ENCODE data around the gene PLIN5.

Gene PLIN5

GRCh38 chr19:4516939-4517300, 18.1 kb downstream of the PLIN5 start:
- Histone ChIP-seq H3K4me2 (peak overlapping the region in 5 of 11 experiments; percentile 32 to 52 (median 49); a peak in 9 of 22 replicates), H3K9ac (peak overlapping the region in 5 of 11 experiments; percentile 8 to 59 (median 46); a peak in 7 of 22 replicates), H3K36me3 (no peaks in the 10 kb centered on the region), H3K9me3 (replicated peaks in 1 of 11) (no peaks in the 10 kb centered on the region), H3K4me1 (peaks cover 0 to 36% (median 19%) of the 10 kb centered on the region in 10 experiments; a peak in 17 of 20 replicates), H4K20me1 (no peaks in the 10 kb centered on the region; a peak in 2 of 22 replicates), H3K27me3 (no peaks in the 10 kb centered on the region), H3K27ac (no peak overlapping the region; a peak in 2 of 22 replicates), H3K4me3 (no peak overlapping the region)
- TF ChIP-seq Cebpa-rat (IDR thresholded peaks at IDR 0.05): no peak

- Histone ChIP-seq H3K4me1 (peaks cover 0 to 31% (median 14%) of the 10 kb centered on the region in 10 experiments; a peak in 16 of 20 replicates), H3K9me3 (replicated peaks in 1 of 11) (no peaks in the 10 kb centered on the region), H3K9ac (peak overlapping the region in 2 of 11 experiments; percentile 28 to 51; a peak in 2 of 22 replicates), H3K27ac (no peak overlapping the region; a peak in 1 of 22 replicates), H4K20me1 (no peaks in the 10 kb centered on the region; a peak in 2 of 22 replicates), H3K36me3 (no peaks in the 10 kb centered on the region), H3K4me2 (peak overlapping the region in 3 of 11 experiments; percentile 24 to 36 (median 32); a peak in 4 of 22 replicates), H3K4me3 (no peak overlapping the region), H3K27me3 (no peaks in the 10 kb centered on the region)
- peak in 1 of 11 experiments; percentile 29; a peak in 1 of 22 replicates for TF ChIP-seq Cebpa-rat (IDR thresholded peaks at IDR 0.05)
Measured at GRCh38 chr19:4516199-4516938, 18.7 kb downstream of the PLIN5 start.

DNA sequence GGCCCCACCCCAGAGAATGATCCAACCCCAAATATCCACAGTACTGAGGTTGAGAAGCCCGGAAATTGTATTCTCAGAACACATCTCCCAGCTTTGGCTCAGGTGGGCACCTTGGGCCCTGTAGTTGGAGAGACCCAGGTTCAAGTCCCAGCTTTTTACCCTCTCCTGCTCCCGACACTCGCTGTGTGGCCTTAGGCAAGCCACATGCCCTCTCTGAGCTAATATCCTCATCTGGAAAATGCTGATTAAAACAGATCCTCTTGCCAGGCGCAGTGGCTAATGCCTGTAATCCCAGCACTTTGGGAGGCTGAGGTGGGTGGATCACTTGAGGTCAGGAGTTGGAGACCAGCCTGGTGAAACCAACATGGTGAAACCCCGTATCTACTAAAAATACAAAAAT, 19.3 kb downstream of the PLIN5 start:
- Histone ChIP-seq H4K20me1 (no peaks in the 10 kb centered on the region; a peak in 2 of 22 replicates), H3K27ac (no peak overlapping the region), H3K4me1 (peaks cover 0 to 26% (median 13%) of the 10 kb centered on the region in 10 experiments; a peak in 12 of 20 replicates), H3K36me3 (no peaks in the 10 kb centered on the region), H3K4me2 (no peak overlapping the region), H3K4me3 (no peak overlapping the region), H3K9me3 (replicated peaks in 1 of 11) (no peaks in the 10 kb centered on the region), H3K9ac (no peak overlapping the region), H3K27me3 (no peaks in the 10 kb centered on the region)
- no peak for TF ChIP-seq Cebpa-rat (IDR thresholded peaks at IDR 0.05)

DNA sequence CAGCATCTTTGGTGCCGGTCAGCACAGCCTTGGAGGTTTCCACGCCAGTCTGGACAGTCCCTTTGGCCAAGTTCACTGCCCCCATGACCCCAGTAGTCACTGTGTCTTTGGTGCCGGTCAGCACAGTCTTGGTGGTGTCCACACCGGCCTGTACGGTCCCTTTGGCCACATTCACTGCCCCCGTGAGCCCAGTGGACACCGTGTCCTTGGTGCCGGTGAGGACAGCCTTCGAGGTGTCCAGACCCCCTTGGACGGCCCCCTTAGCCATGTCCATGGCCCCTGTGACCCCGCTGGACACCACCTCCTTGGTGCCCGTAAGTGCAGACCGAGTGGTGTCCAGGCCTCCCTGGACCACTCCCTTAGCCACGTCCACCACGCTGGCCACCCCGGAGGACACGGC, 21.8 kb downstream of the PLIN5 start:
- no peak overlapping the region for H3K4me3 ChIP-seq
- H3K27me3 ChIP-seq: no peaks in the 10 kb centered on the region
- H3K9me3 ChIP-seq (replicated peaks in 1 of 11): no peaks in the 10 kb centered on the region; a peak in 1 of 22 replicates
- H3K4me1 ChIP-seq: peaks cover 0 to 18% (median 13%) of the 10 kb centered on the region in 10 experiments; a peak in 12 of 20 replicates
- no peak overlapping the region for H3K9ac ChIP-seq
- no peak for TF ChIP-seq Cebpa-rat (IDR thresholded peaks at IDR 0.05)
- H4K20me1 ChIP-seq: no peaks in the 10 kb centered on the region; a peak in 2 of 22 replicates
- H3K4me2 ChIP-seq: no peak overlapping the region
- peaks cover 0 to 3% (median 0%) of the 10 kb centered on the region in 11 experiments; a peak in 1 of 22 replicates for H3K36me3 ChIP-seq
- H3K27ac ChIP-seq: no peak overlapping the region

DNA sequence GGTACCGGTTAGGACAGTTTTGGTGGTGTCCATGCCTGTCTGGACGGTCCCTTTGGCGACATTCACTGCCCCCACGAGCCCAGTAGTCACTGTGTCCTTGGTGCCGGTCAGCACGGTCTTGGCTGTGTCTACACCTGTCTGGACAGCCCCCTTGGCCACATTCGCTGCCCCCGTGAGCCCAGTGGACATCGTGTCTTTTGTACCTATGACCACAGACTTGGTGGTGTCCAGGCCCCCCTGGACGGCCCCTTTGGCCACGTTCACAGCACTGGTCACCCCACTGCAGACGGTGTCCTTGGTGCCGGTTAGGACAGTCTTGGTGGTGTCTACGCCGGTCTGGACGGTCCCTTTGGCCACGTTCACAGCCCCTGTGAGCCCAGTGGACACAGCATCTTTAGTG, 23.0 kb downstream of the PLIN5 start:
- Histone ChIP-seq H3K4me1 (peaks cover 4 to 20% (median 9%) of the 10 kb centered on the region in 10 experiments; a peak in 19 of 20 replicates), H4K20me1 (no peaks in the 10 kb centered on the region; a peak in 2 of 22 replicates), H3K4me3 (no peak overlapping the region), H3K9me3 (replicated peaks in 1 of 11) (no peaks in the 10 kb centered on the region; a peak in 1 of 22 replicates), H3K27ac (no peak overlapping the region), H3K27me3 (no peaks in the 10 kb centered on the region), H3K9ac (no peak overlapping the region), H3K4me2 (no peak overlapping the region), H3K36me3 (peaks cover 0 to 8% (median 0%) of the 10 kb centered on the region in 11 experiments; a peak in 3 of 22 replicates)
- TF ChIP-seq Cebpa-rat (IDR thresholded peaks at IDR 0.05): no peak

DNA sequence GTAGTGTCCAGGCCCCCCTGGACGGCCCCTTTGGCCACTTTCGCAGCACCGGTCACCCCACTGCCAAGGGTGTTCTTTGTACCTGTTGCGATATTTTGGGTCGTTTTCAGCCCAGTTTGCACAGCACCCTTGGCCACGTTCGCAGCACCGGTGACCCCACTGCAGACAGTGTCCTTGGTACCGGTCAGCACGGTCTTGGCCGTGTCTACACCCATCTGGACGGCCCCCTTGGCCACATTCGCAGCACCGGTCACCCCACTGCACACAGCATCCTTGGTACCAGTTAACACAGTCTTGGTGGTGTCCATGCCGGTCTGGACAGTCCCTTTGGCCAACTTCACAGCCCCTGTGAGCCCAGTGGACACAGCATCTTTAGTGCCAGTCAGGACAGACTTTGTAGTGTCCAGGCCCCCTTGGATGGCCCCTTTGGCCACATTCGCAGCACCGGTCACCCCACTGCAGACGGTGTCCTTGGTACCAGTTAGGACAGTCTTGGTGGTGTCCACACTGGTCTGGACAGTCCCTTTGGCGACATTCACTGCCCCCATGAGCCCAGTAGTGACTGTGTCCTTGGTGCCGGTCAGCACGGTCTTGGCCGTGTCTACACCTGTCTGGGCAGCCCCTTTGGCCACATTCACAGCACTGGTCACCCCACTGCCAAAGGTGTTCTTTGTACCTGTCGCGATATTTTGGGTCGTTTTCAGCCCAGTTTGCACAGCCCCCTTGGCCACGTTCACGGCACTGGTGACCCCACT, 23.5 kb downstream of the PLIN5 start:
- H3K4me2 ChIP-seq: no peak overlapping the region
- H3K9me3 ChIP-seq (replicated peaks in 1 of 11): no peaks in the 10 kb centered on the region; a peak in 1 of 22 replicates
- H3K27me3 ChIP-seq: no peaks in the 10 kb centered on the region
- H3K4me3 ChIP-seq: no peak overlapping the region
- TF ChIP-seq Cebpa-rat (IDR thresholded peaks at IDR 0.05): no peak
- H3K36me3 ChIP-seq: peaks cover 0 to 13% (median 0%) of the 10 kb centered on the region in 11 experiments; a peak in 4 of 22 replicates
- no peak overlapping the region for H3K9ac ChIP-seq
- H4K20me1 ChIP-seq: no peaks in the 10 kb centered on the region; a peak in 1 of 22 replicates
- no peak overlapping the region for H3K27ac ChIP-seq
- peaks cover 3 to 26% (median 10%) of the 10 kb centered on the region in 10 experiments for H3K4me1 ChIP-seq

GRCh38 chr19:4510435-4511255, 24.4 kb downstream of the PLIN5 start:
- Histone ChIP-seq H3K9ac (no peak overlapping the region), H3K4me2 (no peak overlapping the region), H3K9me3 (replicated peaks in 1 of 11) (no peaks in the 10 kb centered on the region; a peak in 1 of 22 replicates), H4K20me1 (no peaks in the 10 kb centered on the region; a peak in 1 of 22 replicates), H3K4me3 (no peak overlapping the region), H3K27ac (no peak overlapping the region), H3K27me3 (no peaks in the 10 kb centered on the region), H3K4me1 (peaks cover 0 to 34% (median 16%) of the 10 kb centered on the region in 10 experiments; a peak in 18 of 20 replicates), H3K36me3 (peaks cover 0 to 19% (median 1%) of the 10 kb centered on the region in 11 experiments; a peak in 10 of 22 replicates)
- no peak for TF ChIP-seq Cebpa-rat (IDR thresholded peaks at IDR 0.05)

DNA sequence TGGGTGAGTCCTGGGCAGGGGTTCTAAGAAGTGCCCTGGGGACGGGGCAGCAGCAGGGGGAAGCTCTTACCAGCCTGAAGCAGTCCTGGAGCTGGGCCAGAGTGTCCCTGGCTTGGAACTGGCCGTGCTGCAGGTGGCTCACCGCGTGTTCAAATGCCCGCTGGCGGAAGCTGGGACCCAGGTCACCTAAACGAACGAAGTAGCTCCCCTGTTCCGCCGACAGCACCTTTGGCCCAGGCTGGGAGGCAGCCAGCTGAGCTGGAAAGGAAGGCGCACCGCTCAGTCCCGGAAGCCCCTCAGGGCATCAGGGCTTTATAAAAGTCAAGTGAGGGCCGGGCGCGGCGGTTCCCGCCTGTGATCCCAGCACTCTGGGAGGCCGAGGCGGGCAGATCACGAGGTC, 26.3 kb downstream of the PLIN5 start:
- peaks cover 0 to 16% (median 9%) of the 10 kb centered on the region in 11 experiments; a peak in 15 of 22 replicates for H4K20me1 ChIP-seq
- no peak for TF ChIP-seq Cebpa-rat (IDR thresholded peaks at IDR 0.05)
- H3K9me3 ChIP-seq (replicated peaks in 1 of 11): no peaks in the 10 kb centered on the region; a peak in 1 of 22 replicates
- H3K27me3 ChIP-seq: no peaks in the 10 kb centered on the region
- H3K9ac ChIP-seq: no peak overlapping the region
- H3K4me2 ChIP-seq: no peak overlapping the region
- peaks cover 0 to 32% (median 9%) of the 10 kb centered on the region in 11 experiments; a peak in 13 of 22 replicates for H3K36me3 ChIP-seq
- no peak overlapping the region for H3K27ac ChIP-seq
- H3K4me1 ChIP-seq: peaks cover 16 to 54% (median 34%) of the 10 kb centered on the region in 10 experiments
- no peak overlapping the region for H3K4me3 ChIP-seq

All from BLaER1 treated with 17β-estradiol and CSF1 and Interleukin-3, amounts not matched to agents 10 nM and 100 nM (cell line).